Esophagus squamous epithelium (tissue), 5 donors: Measurements from ENCODE around the gene ICA1L. TPM values are rescaled to one million over a fixed set of nuclear protein-coding genes. Genes with fewer than 3 reads are reported as not detected.
"Not testable (repeated sequence)": the region's sequence is repeated elsewhere in the genome, so short reads cannot be mapped to it uniquely, and the experiment has no call there.

Source experiments
- DNase-seq: peaks from one replicate; lab custom pipeline; 2025; lab: John Stamatoyannopoulos, UW
- H3K27ac ChIP-seq, 4 donors: fragments of 200-600 bp; sonication (generic); one replicate each; pipeline ENCODE4 v1.5.1; 2016 to 2019; ENCODE audit warnings: mild to moderate bottlenecking in 1 of 4
- H3K27me3 ChIP-seq, 4 donors: fragments of 200-600 bp; sonication (generic); 1 replicate in 3 of 4; 2 replicates in 1 of 4; pipeline versions ENCODE4 v1.5.1 to v1.6.0; 2017 to 2021; ENCODE audit warnings: antibody characterized with exemption in 1 of 4
- H3K36me3 ChIP-seq, 3 donors: fragments of 200-600 bp; sonication (generic); one replicate each; pipeline ENCODE4 v1.5.1; 2016 to 2019
- H3K4me1 ChIP-seq, 3 donors: fragments of 200-600 bp; sonication (generic); one replicate each; pipeline ENCODE4 v1.5.1; 2017 to 2019
- H3K4me3 ChIP-seq, 4 donors: fragments of 200-600 bp; sonication (generic); 1 replicate in 3 of 4; 2 replicates in 1 of 4; pipeline ENCODE4 v1.5.1; 2016 to 2019; ENCODE audit warnings: mild to moderate bottlenecking in 2 of 4, moderate library complexity in 1 of 4
- H3K9me3 ChIP-seq, 3 donors: fragments of 200-600 bp; sonication (generic); one replicate each; pipeline ENCODE4 v1.5.1; 2016 to 2019
- CTCF ChIP-seq, 6 experiments: fragments of 450-650 bp in 4 of 6; fragments of 200-600 bp in 2 of 6; sonication (generic) in 2 of 6; IDR thresholded peaks; one replicate each; pipeline ENCODE4 v1.5.1; 2016 to 2019; ENCODE audit warnings: antibody characterized with exemption in 6 of 6, mild to moderate bottlenecking in 4 of 6, moderate library complexity in 4 of 6
- POLR2A ChIP-seq, 4 donors: fragments of 450-650 bp; IDR thresholded peaks; one replicate each; pipeline ENCODE4 v1.6.1; 2017; ENCODE audit warnings: antibody characterized with exemption in 4 of 4, mild to moderate bottlenecking in 4 of 4, moderate library complexity in 3 of 4
- WGBS, 2 donors: methylation state at CpG; one replicate each; pipeline ENCODE4 v1.1.5; 2018; 5-methylcytosine and 5-hydroxymethylcytosine counted together
- intact Hi-C: fragments of 100-400 bp; cut with DNase I; formaldehyde crosslinking; loops from one replicate; pipeline ENCODE4 v1.15.0; 2022
- total RNA-seq, 4 donors: library from RNA; depleted of rRNA; stranded (reverse); fragments of >200 nt; gene quantifications; one replicate each; pipeline ENCODE4 v1.1.0, GENCODE V29; 2016
- donor health status: DM: yes; HTN: yes; CAD: no.

ICA1L gene
- total RNA-seq, 4 donors from 2014 or later, result 0.53 to 8.0 (median 0.79) TPM

- Histone ChIP-seq H3K27me3 (no peaks in the 10 kb centered on the region), H3K9me3 (peaks cover 0 to 2% (median 0%) of the 10 kb centered on the region in 3 donors), H3K36me3 (peaks cover 0 to 2% (median 0%) of the 10 kb centered on the region in 3 donors), H3K27ac (peak overlapping the region in 2 of 4 donors; percentile 14 to 33), H3K4me3 (no peak overlapping the region), H3K4me1 (no peaks in the 10 kb centered on the region)
- intact Hi-C loops, result no loop called here
- WGBS, 2 donors, result 54 to 62% methylated on average over 4 of the region's 4 CpGs
- no peak for DNase-seq
- no peak for TF ChIP-seq POLR2A (IDR thresholded peaks at IDR 0.05)
- TF ChIP-seq CTCF (IDR thresholded peaks at IDR 0.05), result no peak
Measured at GRCh38 chr2:202815548-202816360, 55.8 kb downstream of the ICA1L start.

- peaks cover 0 to under 1% (median 0%) of the 10 kb centered on the region in 3 donors for H3K4me1 ChIP-seq
- H3K4me3 ChIP-seq, result no peak overlapping the region
- TF ChIP-seq POLR2A (IDR thresholded peaks at IDR 0.05), result no peak
- no peak for TF ChIP-seq CTCF (IDR thresholded peaks at IDR 0.05)
- 100% methylated on average over 1 of the region's 1 CpG for WGBS, 2 donors
- no peak for DNase-seq
- H3K27me3 ChIP-seq, result no peaks in the 10 kb centered on the region
- H3K36me3 ChIP-seq, result peaks cover 0 to 7% (median 0%) of the 10 kb centered on the region in 3 donors
- H3K27ac ChIP-seq, result no peak overlapping the region
- intact Hi-C loops, result no loop called here
- H3K9me3 ChIP-seq, result peaks cover 0 to 5% (median 0%) of the 10 kb centered on the region in 3 donors
Measured at GRCh38 chr2:202814226-202814625, 57.3 kb downstream of the ICA1L start.

GRCh38 chr2:202813387-202813786, 58.2 kb downstream of the ICA1L start:
- no peak for DNase-seq
- H3K27ac ChIP-seq, result no peak overlapping the region
- H3K4me1 ChIP-seq, result peaks cover 0 to 9% (median 3%) of the 10 kb centered on the region in 3 donors
- peaks cover 0 to 7% (median 0%) of the 10 kb centered on the region in 3 donors for H3K36me3 ChIP-seq
- H3K27me3 ChIP-seq, result no peaks in the 10 kb centered on the region
- 97 to 98% methylated on average over 3 of the region's 3 CpGs for WGBS, 2 donors
- no peak for TF ChIP-seq POLR2A (IDR thresholded peaks at IDR 0.05)
- no peak for TF ChIP-seq CTCF (IDR thresholded peaks at IDR 0.05)
- intact Hi-C loops, result no loop called here
- H3K9me3 ChIP-seq, result peaks cover 0 to 5% (median 0%) of the 10 kb centered on the region in 3 donors
- H3K4me3 ChIP-seq, result no peak overlapping the region

- no peak for DNase-seq
- peaks cover 0 to 25% (median 17%) of the 10 kb centered on the region in 3 donors for H3K4me1 ChIP-seq
- 58 to 63% methylated on average over 3 of the region's 3 CpGs for WGBS, 2 donors
- intact Hi-C loops, result no loop called here
- H3K4me3 ChIP-seq, result no peak overlapping the region
- no peaks in the 10 kb centered on the region for H3K27me3 ChIP-seq
- H3K9me3 ChIP-seq, result peaks cover 0 to 5% (median 0%) of the 10 kb centered on the region in 3 donors
- TF ChIP-seq POLR2A (IDR thresholded peaks at IDR 0.05) (no peak), CTCF (IDR thresholded peaks at IDR 0.05) (no peak)
- peaks cover 0 to 7% (median 0%) of the 10 kb centered on the region in 3 donors for H3K36me3 ChIP-seq
- H3K27ac ChIP-seq, result peak overlapping the region in 3 of 4 donors; percentile 3 to 50 (median 50)
Measured at GRCh38 chr2:202808754-202809153, 62.8 kb downstream of the ICA1L start.

GRCh38 chr2:202807431-202808138, 64.0 kb downstream of the ICA1L start:
- 50% methylated on average over 1 of the region's 1 CpG; no CpG with 5 or more reads in 1 of the 2 donors for WGBS, 2 donors

GRCh38 chr2:202805911-202806310, 65.7 kb downstream of the ICA1L start:
- H3K9me3 ChIP-seq, H3K27ac ChIP-seq, DNase-seq, H3K4me3 ChIP-seq, H3K27me3 ChIP-seq, intact Hi-C loops, H3K36me3 ChIP-seq: not testable (repeated sequence)
- WGBS, 2 donors, result 72 to 84% methylated on average over 8 of the region's 9 CpGs
- peaks cover 0 to 35% (median 17%) of the 10 kb centered on the region in 3 donors for H3K4me1 ChIP-seq

More at GRCh38 chr2:202807431-202808138, 64.0 kb downstream of the ICA1L start:
- Histone ChIP-seq H3K4me1 (peaks cover 0 to 25% (median 17%) of the 10 kb centered on the region in 3 donors), H3K27ac (peak overlapping the region; percentile 3 to 50 (median 48))
- intact Hi-C loops, DNase-seq, H3K9me3 ChIP-seq, H3K27me3 ChIP-seq, H3K4me3 ChIP-seq, H3K36me3 ChIP-seq: not testable (repeated sequence)
